GM12878 (cell line): ENCODE results near the gene MTNR1A. TPM values are rescaled to one million over a fixed set of nuclear protein-coding genes. Genes with fewer than 3 reads are reported as not detected.

ENCODE experiments used
- ATAC-seq: fragments of 200-7000 bp; cut with Tn5 transposase; 3 replicates; pipeline ENCODE4 v1.9.1; 2020; ENCODE audit warnings: mild to moderate bottlenecking, moderate library complexity
- BruUV-seq: library from RNA; stranded (reverse); fragments of 400-500 nt; replicated peaks from 2 replicates; lab custom pipeline; 2021; lab: Mats Ljungman, UMichigan
- CTCF ChIA-PET: fragments of 300-600 bp; sonication (Branson Sonifier 250); formaldehyde crosslinking; extraction: SDS; loops from one replicate; lab custom pipeline; 2021; ENCODE audit warnings: inconsistent platforms; lab: Yijun Ruan, JAX
- POLR2A ChIA-PET: fragments of 350-600 bp; formaldehyde crosslinking; extraction: SDS; loops from one replicate; lab custom pipeline; 2021; ENCODE audit warnings: inconsistent platforms; lab: Charles Lee
- RAD21 ChIA-PET: fragments of 300-600 bp; sonication (Branson Sonifier 250); formaldehyde crosslinking; loops from one replicate; lab custom pipeline; 2023; ENCODE audit warnings: antibody characterized with exemption; ENCODE audit not compliant: unreplicated experiment; lab: Charles Lee
- SMC1A ChIA-PET: fragments of 300-600 bp; sonication (Branson Sonifier 250); formaldehyde crosslinking; loops from one replicate; lab custom pipeline; 2023; ENCODE audit not compliant: unreplicated experiment, uncharacterized antibody; lab: Charles Lee
- DNase-seq: peaks from one replicate; pipeline ENCODE4 v3.0.0-alpha.2; 2011; ENCODE audit warnings: low read depth, low spot score
- FAIRE-seq: peaks from 3 replicates; lab custom pipeline; 2011; peaks lifted over from hg19 to GRCh38; lab: Jason Lieb, UNC
- H2AFZ ChIP-seq: 2 replicates; pipeline ENCODE4 v1.6.0; 2011; ENCODE audit warnings: low read depth, low read length, control low read depth; ENCODE audit not compliant: control insufficient read depth
- H3K27ac ChIP-seq: 2 replicates; pipeline ENCODE4 v1.5.1; 2011; ENCODE audit warnings: control low read depth; ENCODE audit not compliant: control insufficient read depth, insufficient read depth
- H3K27me3 ChIP-seq, 2 experiments: replicated peaks in 1 of 2; 2 replicates each; pipeline versions ENCODE4 v1.6.0 to v1.6.1; 2011; ENCODE audit warnings: low read length in 1 of 2; ENCODE audit not compliant: control insufficient read depth in 2 of 2, insufficient read depth in 2 of 2
- H3K36me3 ChIP-seq, 2 experiments: 2 replicates each; pipeline ENCODE4 v1.5.1; 2011; ENCODE audit warnings: low read length in 1 of 2; ENCODE audit not compliant: control insufficient read depth in 2 of 2, insufficient read depth in 2 of 2
- H3K4me1 ChIP-seq: 2 replicates; pipeline ENCODE4 v1.6.1; 2011; ENCODE audit warnings: mild to moderate bottlenecking, low read length, moderate library complexity, mixed read lengths; ENCODE audit not compliant: control insufficient read depth, insufficient read depth
- H3K4me2 ChIP-seq: 2 replicates; pipeline ENCODE4 v1.6.0; 2011; ENCODE audit warnings: control low read depth; ENCODE audit not compliant: control insufficient read depth, insufficient read depth
- H3K4me3 ChIP-seq: fragments of 200-600 bp; sonication (generic); 2 replicates; pipeline ENCODE4 v1.5.1; 2016
- H3K79me2 ChIP-seq: 2 replicates; pipeline ENCODE4 v1.6.0; 2011; ENCODE audit warnings: low read length; ENCODE audit not compliant: control insufficient read depth, insufficient read depth
- H3K9ac ChIP-seq: 2 replicates; pipeline ENCODE4 v1.8.0; 2011; ENCODE audit warnings: low read length, control low read depth, mixed read lengths; ENCODE audit not compliant: control insufficient read depth, insufficient read depth
- H3K9me3 ChIP-seq: replicated peaks from 3 replicates; pipeline ENCODE4 v1.5.1; 2011; ENCODE audit warnings: mild to moderate bottlenecking, low read length; ENCODE audit not compliant: control insufficient read depth, insufficient read depth
- H4K20me1 ChIP-seq: 2 replicates; pipeline ENCODE4 v1.6.0; 2011; ENCODE audit not compliant: control insufficient read depth, insufficient read depth
- EED ChIP-seq: sonication (generic); IDR thresholded peaks from 2 replicates; pipeline ENCODE4 v1.6.1; 2016; ENCODE audit warnings: antibody characterized with exemption, low read depth
- GABPA ChIP-seq: IDR thresholded peaks from 2 replicates; pipeline ENCODE4 v1.6.1; 2014; ENCODE audit warnings: antibody characterized with exemption, low read depth, mild to moderate bottlenecking, inconsistent platforms
- HDAC2 ChIP-seq: fragments of 200-600 bp; sonication (generic); IDR thresholded peaks from 2 replicates; pipeline ENCODE4 v1.6.1; 2017
- JUNB ChIP-seq: IDR thresholded peaks from 2 replicates; pipeline ENCODE4 v1.6.1; 2016; ENCODE audit warnings: antibody characterized with exemption, mild to moderate bottlenecking
- MEF2A ChIP-seq: IDR thresholded peaks from 2 replicates; pipeline ENCODE4 v1.6.1; 2011; ENCODE audit warnings: low read depth, mild to moderate bottlenecking, low read length, moderate library complexity; ENCODE audit not compliant: insufficient read depth
- MEF2B ChIP-seq: fragments of 450-650 bp; IDR thresholded peaks from 2 replicates; pipeline ENCODE4 v1.6.1; 2018; ENCODE audit warnings: mild to moderate bottlenecking, moderate library complexity; ENCODE audit not compliant: partially characterized antibody, poor library complexity, severe bottlenecking
- MTA2 ChIP-seq: fragments of 450-650 bp; IDR thresholded peaks from 2 replicates; pipeline ENCODE4 v1.6.1; 2016; ENCODE audit warnings: low read depth, mild to moderate bottlenecking, moderate library complexity
- MTA3 ChIP-seq: IDR thresholded peaks from 2 replicates; pipeline ENCODE4 v1.6.1; 2012; ENCODE audit warnings: low read length, inconsistent platforms, borderline replicate concordance
- NFYA ChIP-seq: IDR thresholded peaks from 2 replicates; pipeline ENCODE4 v1.6.1; 2011; ENCODE audit warnings: low read depth, mild to moderate bottlenecking, low read length, improper control_type of control experiment, borderline replicate concordance
- PAX5 ChIP-seq: IDR thresholded peaks from 2 replicates; pipeline ENCODE4 v1.6.1; 2011; ENCODE audit warnings: low read depth, low read length, borderline replicate concordance
- POLR2A ChIP-seq: IDR thresholded peaks from 2 replicates; pipeline ENCODE4 v1.6.1; 2011; ENCODE audit warnings: low read depth, mild to moderate bottlenecking, low read length
- POU2F2 ChIP-seq: IDR thresholded peaks from 3 replicates; pipeline ENCODE4 v1.6.1; 2011; ENCODE audit warnings: low read depth, mild to moderate bottlenecking, low read length, borderline replicate concordance
- SIX5 ChIP-seq: IDR thresholded peaks from 2 replicates; pipeline ENCODE4 v1.6.1; 2011; ENCODE audit warnings: mild to moderate bottlenecking, low read depth, low read length, moderate library complexity; ENCODE audit not compliant: severe bottlenecking
- SREBF2 ChIP-seq: IDR thresholded peaks from 2 replicates; pipeline ENCODE4 v1.6.1; 2012; ENCODE audit warnings: mild to moderate bottlenecking, low read length
- STAT1 ChIP-seq: fragments of 450-650 bp; conservative IDR thresholded peaks from 2 replicates; pipeline ENCODE4 v1.6.1; 2014; ENCODE audit warnings: antibody characterized with exemption, mild to moderate bottlenecking
- YBX1 ChIP-seq: fragments of 450-650 bp; IDR thresholded peaks from 2 replicates; pipeline ENCODE4 v1.6.1; 2016; ENCODE audit warnings: antibody characterized with exemption
- ZZZ3 ChIP-seq: IDR thresholded peaks from 2 replicates; pipeline ENCODE4 v1.6.1; 2011; ENCODE audit warnings: low read depth; ENCODE audit not compliant: control insufficient read depth, insufficient read length
- WGBS: methylation state at CpG from one replicate; pipeline ENCODE4 v1.1.6; 2016; ENCODE audit warnings: low lambda C conversion rate; ENCODE audit not compliant: insufficient replicate concordance, insufficient coverage; ENCODE audit errors: missing lambda C conversion rate; 5-methylcytosine and 5-hydroxymethylcytosine counted together
- in situ Hi-C: fragments of 300-500 bp; cut with MboI; formaldehyde crosslinking; loops from 9 replicates; pipeline ENCODE4 v1.14.3; 2018; ENCODE audit warnings: mixed read lengths
- intact Hi-C: fragments of 100-400 bp; cut with micrococcal nuclease; formaldehyde crosslinking; loops from one replicate; pipeline ENCODE4 v1.14.2; 2022; ENCODE audit not compliant: unreplicated experiment
- polyA plus RNA-seq, 11 experiments: library from polyadenylated mRNA; depleted of rRNA in 4 of 11; unstranded in 6 of 11; stranded (reverse) in 5 of 11; fragments of >200 nt; fragmentation: Nextera tagmentation in 4 of 11; fragmentation: Illumina TruSeq in 1 of 11; extraction: Ambion mirVana in 4 of 11; extraction: Trizol in 1 of 11; gene quantifications; 1 replicate in 1 of 11; 2 replicates in 10 of 11; pipeline versions ENCODE4 v1.2.1 to v1.2.3, GENCODE V29; 2011 to 2016; ENCODE audit warnings: inconsistent platforms in 2 of 11, missing spikeins in 2 of 11, low read depth in 1 of 11
- total RNA-seq, 4 experiments: library from RNA; depleted of rRNA in 3 of 4; stranded (reverse); fragments of >200 nt in 3 of 4; fragmentation: Illumina TruSeq in 1 of 4; extraction: Trizol in 1 of 4; gene quantifications; 2 replicates each; pipeline versions ENCODE4 v1.2.1 to v1.2.3, GENCODE V29; 2013 to 2021
- TF ChIP-seq, protein P1 (sequence below): fragments of 450-650 bp; IDR thresholded peaks from 2 replicates; pipeline ENCODE4 v1.6.1; 2017; ENCODE audit warnings: mild to moderate bottlenecking, moderate library complexity
- TF ChIP-seq, protein P2 (sequence below): IDR thresholded peaks from 2 replicates; pipeline ENCODE4 v1.6.1; 2011; ENCODE audit warnings: low read depth, low read length, improper control_type of control experiment, borderline replicate concordance

Gene MTNR1A
- total and polyA plus RNA-seq, 10 of the 15 experiments (the other 5 are each of a cell fraction or from before 2014, with no cell fraction given): 0.14 TPM; not detected in 9

DNA sequence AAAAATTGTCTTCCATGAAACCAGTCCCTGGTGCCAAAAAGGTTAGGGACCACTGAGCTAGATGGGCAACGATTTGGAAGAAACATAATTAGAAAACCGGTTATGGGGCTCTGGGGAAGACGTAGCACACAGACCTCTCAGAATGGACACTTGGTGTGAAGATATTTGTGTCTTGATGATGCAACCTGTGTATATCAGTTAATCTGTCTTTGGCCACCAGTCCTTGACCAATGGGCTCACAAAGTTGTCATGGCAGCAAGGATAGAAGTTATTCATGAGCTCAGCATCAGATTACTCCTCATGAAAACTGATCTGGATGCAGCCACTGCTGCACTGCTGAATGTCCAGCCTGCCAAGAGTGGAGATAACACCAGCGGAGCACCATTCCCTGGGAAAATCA lies 13.6 kb downstream of the MTNR1A start:
- RAD21 ChIA-PET: no interaction called here
- Histone ChIP-seq H2AFZ (no peak overlapping the region), H3K4me3 (no peak overlapping the region), H3K27me3 (no peaks in the 10 kb centered on the region), H3K27ac (no peak overlapping the region), H3K4me2 (no peak overlapping the region), H3K4me1 (no peaks in the 10 kb centered on the region), H3K9ac (no peak overlapping the region), H3K79me2 (no peaks in the 10 kb centered on the region), H3K9me3 (no peaks in the 10 kb centered on the region; the same call in 2 of the 3 replicates), H3K36me3 (no peaks in the 10 kb centered on the region), H4K20me1 (no peaks in the 10 kb centered on the region)
- 21% methylated on average over 4 of the region's 4 CpGs for WGBS
- CTCF ChIA-PET: no interaction called here
- POLR2A ChIA-PET: no interaction called here
- FAIRE-seq (no peak), DNase-seq (no peak), ATAC-seq (no peak)
- SMC1A ChIA-PET: no interaction called here
- in situ Hi-C loops: no loop called here
- BruUV-seq: no TSS peak
- intact Hi-C loops: no loop called here
- TF ChIP-seq STAT1 (no peak), EED (no peak), JUNB (no peak), POLR2A (no peak), YBX1 (no peak), GABPA (no peak), SIX5 (no peak), PAX5 (no peak), HDAC2 (no peak), MEF2A (no peak), NFYA (no peak), MTA2 (no peak), POU2F2 (no peak), MTA3 (no peak), MEF2B (no peak), ZZZ3 (no peak), SREBF2 (no peak)
- TF ChIP-seq, protein P1, sequence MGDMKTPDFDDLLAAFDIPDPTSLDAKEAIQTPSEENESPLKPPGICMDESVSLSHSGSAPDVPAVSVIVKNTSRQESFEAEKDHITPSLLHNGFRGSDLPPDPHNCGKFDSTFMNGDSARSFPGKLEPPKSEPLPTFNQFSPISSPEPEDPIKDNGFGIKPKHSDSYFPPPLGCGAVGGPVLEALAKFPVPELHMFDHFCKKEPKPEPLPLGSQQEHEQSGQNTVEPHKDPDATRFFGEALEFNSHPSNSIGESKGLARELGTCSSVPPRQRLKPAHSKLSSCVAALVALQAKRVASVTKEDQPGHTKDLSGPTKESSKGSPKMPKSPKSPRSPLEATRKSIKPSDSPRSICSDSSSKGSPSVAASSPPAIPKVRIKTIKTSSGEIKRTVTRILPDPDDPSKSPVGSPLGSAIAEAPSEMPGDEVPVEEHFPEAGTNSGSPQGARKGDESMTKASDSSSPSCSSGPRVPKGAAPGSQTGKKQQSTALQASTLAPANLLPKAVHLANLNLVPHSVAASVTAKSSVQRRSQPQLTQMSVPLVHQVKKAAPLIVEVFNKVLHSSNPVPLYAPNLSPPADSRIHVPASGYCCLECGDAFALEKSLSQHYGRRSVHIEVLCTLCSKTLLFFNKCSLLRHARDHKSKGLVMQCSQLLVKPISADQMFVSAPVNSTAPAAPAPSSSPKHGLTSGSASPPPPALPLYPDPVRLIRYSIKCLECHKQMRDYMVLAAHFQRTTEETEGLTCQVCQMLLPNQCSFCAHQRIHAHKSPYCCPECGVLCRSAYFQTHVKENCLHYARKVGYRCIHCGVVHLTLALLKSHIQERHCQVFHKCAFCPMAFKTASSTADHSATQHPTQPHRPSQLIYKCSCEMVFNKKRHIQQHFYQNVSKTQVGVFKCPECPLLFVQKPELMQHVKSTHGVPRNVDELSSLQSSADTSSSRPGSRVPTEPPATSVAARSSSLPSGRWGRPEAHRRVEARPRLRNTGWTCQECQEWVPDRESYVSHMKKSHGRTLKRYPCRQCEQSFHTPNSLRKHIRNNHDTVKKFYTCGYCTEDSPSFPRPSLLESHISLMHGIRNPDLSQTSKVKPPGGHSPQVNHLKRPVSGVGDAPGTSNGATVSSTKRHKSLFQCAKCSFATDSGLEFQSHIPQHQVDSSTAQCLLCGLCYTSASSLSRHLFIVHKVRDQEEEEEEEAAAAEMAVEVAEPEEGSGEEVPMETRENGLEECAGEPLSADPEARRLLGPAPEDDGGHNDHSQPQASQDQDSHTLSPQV: no peak
- TF ChIP-seq, protein P2, sequence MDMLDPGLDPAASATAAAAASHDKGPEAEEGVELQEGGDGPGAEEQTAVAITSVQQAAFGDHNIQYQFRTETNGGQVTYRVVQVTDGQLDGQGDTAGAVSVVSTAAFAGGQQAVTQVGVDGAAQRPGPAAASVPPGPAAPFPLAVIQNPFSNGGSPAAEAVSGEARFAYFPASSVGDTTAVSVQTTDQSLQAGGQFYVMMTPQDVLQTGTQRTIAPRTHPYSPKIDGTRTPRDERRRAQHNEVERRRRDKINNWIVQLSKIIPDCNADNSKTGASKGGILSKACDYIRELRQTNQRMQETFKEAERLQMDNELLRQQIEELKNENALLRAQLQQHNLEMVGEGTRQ: no peak
